ENCODE data around the gene NAPEPLD. TPM values are rescaled to one million over a fixed set of nuclear protein-coding genes. Genes with fewer than 3 reads are reported as not detected.
"Not testable (repeated sequence)": the region's sequence is repeated elsewhere in the genome, so short reads cannot be mapped to it uniquely, and the experiment has no call there.

The NAPEPLD gene
- total RNA-seq, 2 donors from 2014 or later = 10.7 to 27.7 TPM

DNA sequence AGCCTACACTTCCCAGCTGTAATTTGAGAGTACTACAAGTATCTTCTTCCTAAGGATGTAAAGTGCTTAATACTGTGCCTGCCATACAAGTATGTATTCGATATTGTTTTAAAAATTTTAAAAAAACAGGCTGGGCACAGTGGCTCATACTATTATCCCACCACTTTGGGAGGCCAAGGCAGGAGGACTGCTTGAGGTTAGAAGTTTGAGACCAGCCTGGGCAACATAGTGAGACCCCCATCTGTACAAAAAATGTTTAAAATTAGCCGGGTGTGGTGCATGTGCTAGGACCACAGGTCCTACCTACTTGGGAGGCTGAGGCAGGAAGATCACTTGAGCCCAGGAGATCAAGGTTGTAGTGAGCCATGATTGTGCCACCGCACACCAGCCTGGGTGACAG, 65.7 kb downstream of the NAPEPLD start:
- H3K9me3 ChIP-seq = no peaks in the 10 kb centered on the region
- no peak for ATAC-seq (ENCODE audit: insufficient number of reproducible peaks, low FRiP score, low read depth)
- H3K36me3 ChIP-seq = no peaks in the 10 kb centered on the region
- H3K27me3 ChIP-seq (replicated peaks; ENCODE audit: insufficient read depth) = no peaks in the 10 kb centered on the region
- no peak overlapping the region for H3K27ac ChIP-seq
- TF ChIP-seq, protein P1, sequence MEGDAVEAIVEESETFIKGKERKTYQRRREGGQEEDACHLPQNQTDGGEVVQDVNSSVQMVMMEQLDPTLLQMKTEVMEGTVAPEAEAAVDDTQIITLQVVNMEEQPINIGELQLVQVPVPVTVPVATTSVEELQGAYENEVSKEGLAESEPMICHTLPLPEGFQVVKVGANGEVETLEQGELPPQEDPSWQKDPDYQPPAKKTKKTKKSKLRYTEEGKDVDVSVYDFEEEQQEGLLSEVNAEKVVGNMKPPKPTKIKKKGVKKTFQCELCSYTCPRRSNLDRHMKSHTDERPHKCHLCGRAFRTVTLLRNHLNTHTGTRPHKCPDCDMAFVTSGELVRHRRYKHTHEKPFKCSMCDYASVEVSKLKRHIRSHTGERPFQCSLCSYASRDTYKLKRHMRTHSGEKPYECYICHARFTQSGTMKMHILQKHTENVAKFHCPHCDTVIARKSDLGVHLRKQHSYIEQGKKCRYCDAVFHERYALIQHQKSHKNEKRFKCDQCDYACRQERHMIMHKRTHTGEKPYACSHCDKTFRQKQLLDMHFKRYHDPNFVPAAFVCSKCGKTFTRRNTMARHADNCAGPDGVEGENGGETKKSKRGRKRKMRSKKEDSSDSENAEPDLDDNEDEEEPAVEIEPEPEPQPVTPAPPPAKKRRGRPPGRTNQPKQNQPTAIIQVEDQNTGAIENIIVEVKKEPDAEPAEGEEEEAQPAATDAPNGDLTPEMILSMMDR (IDR thresholded peaks at IDR 0.05) = no peak
- H3K4me3 ChIP-seq = no peak overlapping the region
- no peak for DNase-seq (ENCODE audit: low spot score)
- no peaks in the 10 kb centered on the region for H3K4me1 ChIP-seq (ENCODE audit: control insufficient read depth in 1 of 2, low read depth in 2 of 2)

DNA sequence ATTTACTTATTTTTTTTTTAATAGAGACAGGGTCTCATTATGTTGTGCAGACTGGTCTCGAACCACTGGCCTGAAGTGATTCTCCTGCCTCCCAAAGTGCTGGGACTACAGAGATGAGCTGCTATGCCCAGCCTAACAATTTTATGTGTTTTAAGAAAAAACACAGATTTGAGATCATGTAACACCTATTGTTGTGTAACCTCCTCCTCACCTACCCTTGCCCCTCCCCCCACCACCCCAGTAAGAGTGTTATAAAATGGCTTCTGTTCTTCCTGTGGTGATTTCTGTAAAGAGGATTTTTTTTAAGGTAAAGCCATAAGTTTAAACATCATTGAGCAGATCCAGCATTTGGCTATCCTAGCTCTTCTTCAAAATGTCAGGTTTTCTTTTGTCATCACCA, 66.4 kb downstream of the NAPEPLD start:
- no peak overlapping the region for H3K4me3 ChIP-seq
- no peak overlapping the region for H3K27ac ChIP-seq
- no peaks in the 10 kb centered on the region for H3K9me3 ChIP-seq
- H3K4me1 ChIP-seq (ENCODE audit: control insufficient read depth in 1 of 2, low read depth in 2 of 2) = no peaks in the 10 kb centered on the region
- TF ChIP-seq, protein P1 (IDR thresholded peaks at IDR 0.05) = no peak
- ATAC-seq (ENCODE audit: insufficient number of reproducible peaks, low FRiP score, low read depth) (no peak), DNase-seq (ENCODE audit: low spot score) (no peak)
- H3K27me3 ChIP-seq (replicated peaks; ENCODE audit: insufficient read depth) = no peaks in the 10 kb centered on the region
- H3K36me3 ChIP-seq = no peaks in the 10 kb centered on the region

DNA sequence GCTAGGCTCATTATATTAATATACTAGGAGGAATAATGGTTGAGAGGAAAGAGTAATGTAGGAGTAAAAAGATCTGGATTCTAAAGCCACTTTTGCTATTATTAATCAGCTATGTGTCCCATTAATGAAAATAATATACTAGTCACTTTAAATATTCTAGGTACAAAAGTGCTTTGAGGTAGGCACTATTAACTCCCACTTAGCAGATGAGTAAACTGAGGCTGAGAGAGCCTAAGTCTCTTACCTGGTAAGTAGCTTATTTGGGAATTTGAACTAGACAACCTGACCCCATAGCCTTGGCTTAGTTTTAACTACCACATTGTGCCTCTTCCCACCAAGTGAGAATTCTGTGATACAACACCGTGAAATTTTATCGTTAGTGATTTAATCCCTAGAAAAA, 68.0 kb downstream of the NAPEPLD start:
- no peaks in the 10 kb centered on the region for H3K9me3 ChIP-seq
- H3K36me3 ChIP-seq = no peaks in the 10 kb centered on the region
- DNase-seq (ENCODE audit: low spot score) = no peak
- no peak overlapping the region for H3K4me3 ChIP-seq
- TF ChIP-seq, protein P1 (IDR thresholded peaks at IDR 0.05) = no peak
- ATAC-seq (ENCODE audit: insufficient number of reproducible peaks, low FRiP score, low read depth) = no peak
- H3K4me1 ChIP-seq (ENCODE audit: control insufficient read depth in 1 of 2, low read depth in 2 of 2) = peaks cover 10 to 11% of the 10 kb centered on the region in 2 donors
- H3K27ac ChIP-seq = no peak overlapping the region
- no peaks in the 10 kb centered on the region for H3K27me3 ChIP-seq (replicated peaks; ENCODE audit: insufficient read depth)

DNA sequence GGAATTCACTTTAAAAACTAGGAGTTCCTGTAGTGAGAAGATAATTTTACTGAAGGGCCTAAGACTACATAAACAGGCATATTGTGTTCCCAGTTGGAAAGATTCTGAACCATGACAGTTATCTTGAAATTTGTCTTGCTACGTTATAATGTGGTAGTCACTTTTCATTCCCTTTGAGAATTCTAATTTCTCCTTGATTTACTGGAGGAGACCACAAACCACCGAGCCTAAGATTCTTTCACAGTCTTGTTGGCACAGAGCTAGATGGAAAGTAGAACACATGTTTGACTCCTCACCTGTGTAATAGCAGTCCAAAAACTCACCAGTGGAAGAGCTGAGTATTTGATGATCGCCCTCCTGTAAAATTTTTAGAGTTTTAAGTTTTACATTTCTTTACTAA, 69.1 kb downstream of the NAPEPLD start:
- Histone ChIP-seq H3K4me1 (ENCODE audit: control insufficient read depth in 1 of 2, low read depth in 2 of 2) (peaks cover 11 to 15% of the 10 kb centered on the region in 2 donors), H3K36me3 (no peaks in the 10 kb centered on the region), H3K4me3 (no peak overlapping the region), H3K9me3 (no peaks in the 10 kb centered on the region), H3K27ac (no peak overlapping the region), H3K27me3 (replicated peaks; ENCODE audit: insufficient read depth) (no peaks in the 10 kb centered on the region)
- ATAC-seq (ENCODE audit: insufficient number of reproducible peaks, low FRiP score, low read depth) (no peak), DNase-seq (ENCODE audit: low spot score) (no peak)
- TF ChIP-seq, protein P1 (IDR thresholded peaks at IDR 0.05) = no peak

DNA sequence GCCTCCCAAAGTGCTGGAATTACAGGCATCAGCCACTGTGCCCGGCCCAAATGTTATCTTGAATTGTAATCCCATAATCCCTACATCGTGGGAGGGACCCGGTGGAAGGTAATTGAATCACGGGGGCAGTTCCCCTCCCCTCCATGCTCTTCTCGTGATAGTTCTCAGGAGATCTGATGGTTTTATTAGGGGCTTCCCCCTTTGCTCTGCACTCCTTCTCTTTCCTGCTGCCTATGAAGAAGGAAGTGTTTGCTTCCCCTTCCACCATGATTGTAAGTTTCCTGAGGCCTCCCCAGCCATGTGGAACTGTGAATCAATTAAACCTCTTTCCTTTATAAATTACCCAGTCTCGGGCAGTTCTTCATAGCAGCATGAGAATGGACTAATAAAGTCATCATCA, 70.7 kb downstream of the NAPEPLD start:
- DNase-seq (ENCODE audit: low spot score) = not testable (repeated sequence)

DNA sequence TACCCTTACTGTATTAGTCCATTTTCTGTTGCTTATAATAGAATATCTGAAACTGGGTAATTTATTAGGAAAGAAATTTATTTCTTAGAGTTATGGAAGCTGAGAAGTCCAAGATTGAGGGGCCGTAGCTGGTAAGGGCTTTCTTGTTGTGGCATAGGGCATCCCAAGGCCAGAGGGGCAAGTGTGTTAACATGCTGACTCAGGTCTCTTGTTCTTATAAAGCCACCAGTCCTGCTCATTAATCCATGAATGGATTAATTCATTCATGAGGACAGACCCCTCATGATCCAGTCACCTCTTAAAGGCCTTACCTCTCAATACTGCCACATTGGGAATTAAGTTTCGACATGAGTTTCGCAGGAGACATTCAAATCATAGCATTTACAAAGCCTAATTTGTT, 71.6 kb downstream of the NAPEPLD start:
- Histone ChIP-seq H3K4me1 (ENCODE audit: control insufficient read depth in 1 of 2, low read depth in 2 of 2) (peaks cover 15 to 25% of the 10 kb centered on the region in 2 donors), H3K27ac (no peak overlapping the region), H3K4me3 (no peak overlapping the region), H3K36me3 (no peaks in the 10 kb centered on the region), H3K27me3 (replicated peaks; ENCODE audit: insufficient read depth) (no peaks in the 10 kb centered on the region), H3K9me3 (no peaks in the 10 kb centered on the region)
- TF ChIP-seq, protein P1 (IDR thresholded peaks at IDR 0.05) = no peak
- no peak for DNase-seq (ENCODE audit: low spot score)
- no peak for ATAC-seq (ENCODE audit: insufficient number of reproducible peaks, low FRiP score, low read depth)

More for the DNA sequence above, 70.7 kb downstream of the NAPEPLD start:
- H3K27me3 ChIP-seq (replicated peaks; ENCODE audit: insufficient read depth); H3K9me3 ChIP-seq; H3K27ac ChIP-seq; H3K36me3 ChIP-seq; H3K4me3 ChIP-seq; ATAC-seq (ENCODE audit: insufficient number of reproducible peaks, low FRiP score, low read depth): not testable (repeated sequence)
- H3K4me1 ChIP-seq (ENCODE audit: control insufficient read depth in 1 of 2, low read depth in 2 of 2) = peaks cover 15 to 23% of the 10 kb centered on the region in 2 donors
